ENCODE data around the gene KLHL22. TPM values are rescaled to one million over a fixed set of nuclear protein-coding genes. Genes with fewer than 3 reads are reported as not detected.
A peak's percentile ranks its signal among the peaks of the same experiment; 100 is the strongest.
"Not testable (repeated sequence)": the region's sequence is repeated elsewhere in the genome, so short reads cannot be mapped to it uniquely, and the experiment has no call there.

KLHL22 gene
- polyA plus RNA-seq (2012; ENCODE audit: missing spikeins), result 17.4 TPM

- DNase-seq (ENCODE audit: insufficient read length), result peak; percentile 29
- TF ChIP-seq POLR2AphosphoS5 (IDR thresholded peaks at IDR 0.05; ENCODE audit: low read depth, low read length) (no peak), TAF1 (IDR thresholded peaks at IDR 0.05; ENCODE audit: borderline replicate concordance, low read depth, low read length) (0 out of 2 replicates have a peak, but pooled peaks have one; percentile 37), POLR2A (IDR thresholded peaks at IDR 0.05; ENCODE audit: low read depth, low read length) (peak; percentile 43; the same call in 1 of the 2 replicates)
- no peak for FAIRE-seq
Measured at GRCh38 chr22:20494978-20495860, at the start of gene KLHL22. TSS of gene KLHL22 (minus strand) at chr22:20495795. CDS start at chr22:20489211, 6,584 bp downstream.

GRCh38 chr22:20545318-20545634 lies 49.7 kb upstream of the KLHL22 start:
- not testable (repeated sequence) for FAIRE-seq; DNase-seq (ENCODE audit: insufficient read length)

GRCh38 chr22:20542736-20543135 lies 47.1 kb upstream of the KLHL22 start:
- no peak for DNase-seq (ENCODE audit: insufficient read length)
- no peak for FAIRE-seq
- TF ChIP-seq TAF1 (IDR thresholded peaks at IDR 0.05; ENCODE audit: borderline replicate concordance, low read depth, low read length) (no peak), POLR2A (IDR thresholded peaks at IDR 0.05; ENCODE audit: low read depth, low read length) (no peak), POLR2AphosphoS5 (IDR thresholded peaks at IDR 0.05; ENCODE audit: low read depth, low read length) (no peak)

GRCh38 chr22:20542055-20542454 lies 46.5 kb upstream of the KLHL22 start:
- TF ChIP-seq POLR2AphosphoS5 (IDR thresholded peaks at IDR 0.05; ENCODE audit: low read depth, low read length), result no peak
- TF ChIP-seq TAF1 (IDR thresholded peaks at IDR 0.05; ENCODE audit: borderline replicate concordance, low read depth, low read length), result no peak
- no peak for TF ChIP-seq POLR2A (IDR thresholded peaks at IDR 0.05; ENCODE audit: low read depth, low read length)
- DNase-seq (ENCODE audit: insufficient read length) (no peak), FAIRE-seq (no peak)

- not testable (repeated sequence) for FAIRE-seq; DNase-seq (ENCODE audit: insufficient read length)
Measured at GRCh38 chr22:20538875-20539274, 43.3 kb upstream of the KLHL22 start.

- DNase-seq (ENCODE audit: insufficient read length), result no peak
- TF ChIP-seq POLR2AphosphoS5 (IDR thresholded peaks at IDR 0.05; ENCODE audit: low read depth, low read length), result no peak
- no peak for TF ChIP-seq TAF1 (IDR thresholded peaks at IDR 0.05; ENCODE audit: borderline replicate concordance, low read depth, low read length)
- FAIRE-seq, result no peak
Measured at GRCh38 chr22:20537983-20538382, 42.4 kb upstream of the KLHL22 start.

- DNase-seq (ENCODE audit: insufficient read length), result no peak
- FAIRE-seq, result no peak
- TF ChIP-seq POLR2A (IDR thresholded peaks at IDR 0.05; ENCODE audit: low read depth, low read length) (no peak), POLR2AphosphoS5 (IDR thresholded peaks at IDR 0.05; ENCODE audit: low read depth, low read length) (no peak), TAF1 (IDR thresholded peaks at IDR 0.05; ENCODE audit: borderline replicate concordance, low read depth, low read length) (no peak)
Measured at GRCh38 chr22:20537325-20537756, 41.7 kb upstream of the KLHL22 start.

- no peak for DNase-seq (ENCODE audit: insufficient read length)
- TF ChIP-seq TAF1 (IDR thresholded peaks at IDR 0.05; ENCODE audit: borderline replicate concordance, low read depth, low read length), result no peak
- no peak for TF ChIP-seq POLR2AphosphoS5 (IDR thresholded peaks at IDR 0.05; ENCODE audit: low read depth, low read length)
- no peak for TF ChIP-seq POLR2A (IDR thresholded peaks at IDR 0.05; ENCODE audit: low read depth, low read length)
- no peak for FAIRE-seq
Measured at GRCh38 chr22:20536590-20537324, 41.2 kb upstream of the KLHL22 start.

- DNase-seq (ENCODE audit: insufficient read length) (no peak), FAIRE-seq (no peak)
- TF ChIP-seq TAF1 (IDR thresholded peaks at IDR 0.05; ENCODE audit: borderline replicate concordance, low read depth, low read length) (no peak), POLR2A (IDR thresholded peaks at IDR 0.05; ENCODE audit: low read depth, low read length) (no peak), POLR2AphosphoS5 (IDR thresholded peaks at IDR 0.05; ENCODE audit: low read depth, low read length) (no peak)
Measured at GRCh38 chr22:20533879-20534265, 38.3 kb upstream of the KLHL22 start.

GRCh38 chr22:20533095-20533878 lies 37.7 kb upstream of the KLHL22 start:
- no peak for FAIRE-seq
- no peak for TF ChIP-seq TAF1 (IDR thresholded peaks at IDR 0.05; ENCODE audit: borderline replicate concordance, low read depth, low read length)
- no peak for TF ChIP-seq POLR2AphosphoS5 (IDR thresholded peaks at IDR 0.05; ENCODE audit: low read depth, low read length)
- TF ChIP-seq POLR2A (IDR thresholded peaks at IDR 0.05; ENCODE audit: low read depth, low read length), result no peak
- DNase-seq (ENCODE audit: insufficient read length), result no peak

- DNase-seq (ENCODE audit: insufficient read length), result no peak
- TF ChIP-seq POLR2A (IDR thresholded peaks at IDR 0.05; ENCODE audit: low read depth, low read length) (no peak), TAF1 (IDR thresholded peaks at IDR 0.05; ENCODE audit: borderline replicate concordance, low read depth, low read length) (no peak), POLR2AphosphoS5 (IDR thresholded peaks at IDR 0.05; ENCODE audit: low read depth, low read length) (no peak)
- FAIRE-seq, result no peak
Measured at GRCh38 chr22:20532256-20532993, 36.8 kb upstream of the KLHL22 start.

All from GM12892 (cell line).